Mesenchymal stem cell (in vitro differentiated cells and primary cell): ENCODE measurements around the gene MLN.

Experiments
- DNase-seq: peaks from one replicate; pipeline ENCODE4 v3.0.0-alpha.2; 2013
- H2AFZ ChIP-seq: one replicate; pipeline ENCODE4 v1.6.1; 2013; ENCODE audit warnings: low read depth, mild to moderate bottlenecking, control low read depth, inconsistent platforms, low read length, moderate library complexity
- H2AK5ac ChIP-seq: 2 replicates; pipeline ENCODE4 v1.6.1; 2013; ENCODE audit warnings: low read length, moderate library complexity, mild to moderate bottlenecking, inconsistent platforms; ENCODE audit not compliant: severe bottlenecking
- H2BK120ac ChIP-seq: one replicate; pipeline ENCODE4 v1.6.1; 2013; ENCODE audit warnings: low read depth, mild to moderate bottlenecking, inconsistent platforms, low read length, moderate library complexity
- H2BK12ac ChIP-seq, 2 experiments: one replicate each; pipeline ENCODE4 v1.6.1; 2013; ENCODE audit warnings: inconsistent platforms in 2 of 2, low read length in 2 of 2, mild to moderate bottlenecking in 2 of 2, moderate library complexity in 2 of 2, control low read depth in 1 of 2
- H2BK15ac ChIP-seq: one replicate; pipeline ENCODE4 v1.6.1; 2013; ENCODE audit warnings: mild to moderate bottlenecking, low read depth, inconsistent platforms; ENCODE audit not compliant: poor library complexity, severe bottlenecking
- H2BK5ac ChIP-seq: 2 replicates; pipeline ENCODE4 v1.6.1; 2013; ENCODE audit warnings: low read depth, mild to moderate bottlenecking, low read length, control low read depth, inconsistent platforms; ENCODE audit not compliant: poor library complexity, severe bottlenecking
- H3K14ac ChIP-seq, 2 experiments: one replicate each; pipeline ENCODE4 v1.6.1; 2013; ENCODE audit warnings: inconsistent platforms in 2 of 2, low read length in 2 of 2, control low read depth in 1 of 2, mild to moderate bottlenecking in 1 of 2, moderate library complexity in 1 of 2
- H3K18ac ChIP-seq, 2 experiments: one replicate each; pipeline ENCODE4 v1.6.1; 2013; ENCODE audit warnings: inconsistent platforms in 2 of 2, low read length in 2 of 2, control low read depth in 1 of 2, low read depth in 1 of 2, mild to moderate bottlenecking in 1 of 2
- H3K23ac ChIP-seq, 2 experiments: one replicate each; pipeline ENCODE4 v1.6.1; 2013; ENCODE audit warnings: inconsistent platforms in 2 of 2, low read length in 2 of 2, mild to moderate bottlenecking in 2 of 2, moderate library complexity in 2 of 2, control low read depth in 1 of 2
- H3K27ac ChIP-seq: 2 replicates; pipeline ENCODE4 v1.5.1; 2013; ENCODE audit warnings: mild to moderate bottlenecking, moderate library complexity, low read length, control low read depth, inconsistent platforms; ENCODE audit not compliant: poor library complexity, severe bottlenecking
- H3K27me3 ChIP-seq, 2 experiments: 2 replicates each; pipeline versions ENCODE4 v1.6.1 to v1.7.0; 2013; ENCODE audit warnings: low read length in 2 of 2, mild to moderate bottlenecking in 2 of 2, moderate library complexity in 2 of 2, control low read depth in 1 of 2, inconsistent platforms in 1 of 2; ENCODE audit not compliant: control insufficient read depth in 1 of 2, insufficient read depth in 1 of 2
- H3K36me3 ChIP-seq, 2 experiments: 2 replicates each; pipeline versions ENCODE4 v1.6.1 to v1.7.0; 2013; ENCODE audit warnings: low read length in 2 of 2, control low read depth in 1 of 2, inconsistent platforms in 1 of 2, low read depth in 1 of 2, mild to moderate bottlenecking in 1 of 2; ENCODE audit not compliant: insufficient read depth in 2 of 2, control insufficient read depth in 1 of 2
- H3K4ac ChIP-seq, 2 experiments: one replicate each; pipeline ENCODE4 v1.6.1; 2013; ENCODE audit warnings: inconsistent platforms in 2 of 2, low read length in 2 of 2, mild to moderate bottlenecking in 2 of 2, moderate library complexity in 2 of 2, control low read depth in 1 of 2, low read depth in 1 of 2
- H3K4me1 ChIP-seq: 2 replicates; pipeline ENCODE4 v1.6.1; 2013; ENCODE audit warnings: low read depth, low read length, control low read depth; ENCODE audit not compliant: control insufficient read depth, insufficient read depth
- H3K4me2 ChIP-seq: 2 replicates; pipeline ENCODE4 v1.6.1; 2013; ENCODE audit warnings: low read length, mild to moderate bottlenecking, inconsistent platforms; ENCODE audit not compliant: poor library complexity, severe bottlenecking
- H3K4me3 ChIP-seq, 2 experiments: 2 replicates each; pipeline versions ENCODE4 v1.5.1 to v1.7.0; 2013; ENCODE audit warnings: low read length in 2 of 2, mild to moderate bottlenecking in 2 of 2, control low read depth in 1 of 2, low read depth in 1 of 2; ENCODE audit not compliant: insufficient read depth in 1 of 2
- H3K79me1 ChIP-seq: replicated peaks from 2 replicates; pipeline ENCODE4 v1.6.1; 2013; ENCODE audit warnings: mild to moderate bottlenecking, control low read depth, low read length, inconsistent platforms; ENCODE audit not compliant: poor library complexity, severe bottlenecking
- H3K9ac ChIP-seq: 2 replicates; pipeline ENCODE4 v1.7.0; 2013; ENCODE audit warnings: mild to moderate bottlenecking, low read length, moderate library complexity
- H3K9me3 ChIP-seq: 2 replicates; pipeline ENCODE4 v1.7.0; 2013; ENCODE audit warnings: mild to moderate bottlenecking, low read length; ENCODE audit not compliant: control insufficient read depth
- H4K8ac ChIP-seq: one replicate; pipeline ENCODE4 v1.6.1; 2013; ENCODE audit warnings: inconsistent platforms, mild to moderate bottlenecking, low read length, moderate library complexity
- H4K91ac ChIP-seq: one replicate; pipeline ENCODE4 v1.6.1; 2013; ENCODE audit warnings: mild to moderate bottlenecking, low read length, inconsistent platforms
- WGBS: methylation state at CpG from one replicate; pipeline ENCODE4 v1.1.7; 2013; ENCODE audit warnings: mixed read lengths; 5-methylcytosine and 5-hydroxymethylcytosine counted together

Gene MLN

DNA sequence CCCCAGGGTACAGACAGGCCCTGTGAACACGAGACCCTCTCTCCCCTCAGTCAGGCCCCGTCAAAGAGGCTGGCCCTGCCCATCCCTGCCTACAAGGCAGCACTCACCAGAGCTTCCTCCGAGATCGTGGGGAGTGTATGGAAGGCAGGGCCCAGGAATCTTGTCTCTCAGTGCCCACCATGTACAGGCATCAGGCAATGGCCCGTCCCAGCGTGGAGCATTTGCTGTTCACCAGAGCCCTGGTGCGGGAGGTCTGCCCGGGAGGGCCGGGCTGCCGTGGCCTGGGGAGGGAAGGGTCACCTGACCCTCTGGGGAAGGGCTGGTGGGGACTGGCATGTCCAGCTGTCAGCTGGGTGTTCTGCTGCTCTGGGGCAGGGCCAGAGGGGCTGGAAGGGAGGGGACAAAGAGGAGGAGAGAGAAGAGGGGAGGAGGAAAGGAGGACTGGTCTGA is 57.1 kb downstream of the MLN start, which contains the start of gene IP6K3:
Gene IP6K3 (minus strand): TSS at position 255 of the 450 bp plus-strand sequence. CDS start 11,429 bp downstream, outside the sequence.
- H3K14ac ChIP-seq: peak within 1 kb of the TSS in 1 of 2 experiments; percentile 97
- H2BK5ac ChIP-seq: peak within 1 kb of the TSS; percentile 89
- H2BK15ac ChIP-seq: peak within 1 kb of the TSS; percentile 96
- peak within 1 kb of the TSS in 1 of 2 experiments; percentile 40 for H3K4me3 ChIP-seq
- DNase-seq: peak; percentile 55
- H2AK5ac ChIP-seq: peak within 1 kb of the TSS; percentile 91
- H3K4ac ChIP-seq: peak within 1 kb of the TSS; percentile 80 to 89
- H3K9ac ChIP-seq: no peak within 1 kb of the TSS
- peak within 1 kb of the TSS; percentile 59 for H3K4me2 ChIP-seq
- H4K91ac ChIP-seq: peak within 1 kb of the TSS; percentile 99
- H3K27me3 ChIP-seq: peaks cover 0 to 81% of the 10 kb centered on the region in 2 experiments
- no peaks in the 10 kb centered on the region for H3K9me3 ChIP-seq
- peak within 1 kb of the TSS; percentile 86 for H2BK120ac ChIP-seq
- peak within 1 kb of the TSS; percentile 72 for H2AFZ ChIP-seq
- H4K8ac ChIP-seq: peak within 1 kb of the TSS; percentile 98
- peak within 1 kb of the TSS; percentile 81 to 99 for H3K18ac ChIP-seq
- H3K23ac ChIP-seq: no peak within 1 kb of the TSS
- H2BK12ac ChIP-seq: peak within 1 kb of the TSS; percentile 91 to 95
- H3K79me1 ChIP-seq: peaks cover 8% of the 10 kb centered on the region
- peaks cover 54% of the 10 kb centered on the region for H3K4me1 ChIP-seq
- 16% methylated on average over 9 of the region's 10 CpGs for WGBS
- peak within 1 kb of the TSS; percentile 97 for H3K27ac ChIP-seq
- peaks cover 0 to 8% of the 10 kb centered on the region in 2 experiments for H3K36me3 ChIP-seq

DNA sequence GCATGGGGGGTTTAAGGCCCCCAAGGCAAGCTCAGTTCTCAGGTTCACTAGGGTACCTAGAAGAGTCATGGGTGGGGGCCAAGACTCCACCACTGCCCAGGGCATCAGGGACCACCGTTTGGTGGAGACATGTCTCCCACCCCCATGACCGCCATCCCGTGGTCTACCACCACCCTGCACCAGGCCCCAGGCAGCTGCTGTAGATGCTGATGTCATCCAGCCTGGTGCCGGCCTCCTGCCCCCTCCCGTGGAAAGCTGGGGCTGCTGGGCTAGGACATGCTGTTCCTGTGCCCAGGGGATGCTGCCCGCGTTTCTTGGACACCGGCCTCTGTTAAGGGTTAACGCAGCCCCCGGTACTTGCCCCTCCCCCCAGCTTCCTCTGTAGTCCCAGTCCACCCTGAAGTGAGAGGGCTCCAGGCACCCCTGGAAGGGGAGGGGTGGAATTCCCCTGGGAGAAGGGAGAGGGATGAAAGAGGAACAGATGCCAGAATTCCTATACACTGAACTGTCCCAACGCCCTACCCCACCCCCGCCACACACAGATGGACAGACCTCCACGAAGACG is 57.7 kb downstream of the MLN start:
- peak overlapping the region; percentile 86 for H2BK120ac ChIP-seq
- H3K79me1 ChIP-seq: peaks cover 8% of the 10 kb centered on the region
- peak overlapping the region; percentile 97 for H3K27ac ChIP-seq
- no peaks in the 10 kb centered on the region for H3K9me3 ChIP-seq
- H3K36me3 ChIP-seq: peaks cover 0 to 10% of the 10 kb centered on the region in 2 experiments
- peak overlapping the region in 1 of 2 experiments; percentile 40 for H3K4me3 ChIP-seq
- no peak overlapping the region for H3K23ac ChIP-seq
- H3K9ac ChIP-seq: no peak overlapping the region
- H3K14ac ChIP-seq: peak overlapping the region in 1 of 2 experiments; percentile 97
- peak overlapping the region; percentile 81 to 99 for H3K18ac ChIP-seq
- peaks cover 0 to 82% of the 10 kb centered on the region in 2 experiments for H3K27me3 ChIP-seq
- 15% methylated on average over 7 of the region's 14 CpGs for WGBS
- H4K91ac ChIP-seq: peak overlapping the region; percentile 99
- peak overlapping the region; percentile 72 for H2AFZ ChIP-seq
- peak overlapping the region; percentile 91 to 95 for H2BK12ac ChIP-seq
- H2AK5ac ChIP-seq: peak overlapping the region; percentile 91
- peak overlapping the region; percentile 89 for H2BK5ac ChIP-seq
- H3K4ac ChIP-seq: peak overlapping the region; percentile 80 to 89
- peak overlapping the region; percentile 59 for H3K4me2 ChIP-seq
- DNase-seq: peak; percentile 85
- H3K4me1 ChIP-seq: peaks cover 49% of the 10 kb centered on the region
- H4K8ac ChIP-seq: peak overlapping the region; percentile 98
- peak overlapping the region; percentile 93 for H2BK15ac ChIP-seq

DNA sequence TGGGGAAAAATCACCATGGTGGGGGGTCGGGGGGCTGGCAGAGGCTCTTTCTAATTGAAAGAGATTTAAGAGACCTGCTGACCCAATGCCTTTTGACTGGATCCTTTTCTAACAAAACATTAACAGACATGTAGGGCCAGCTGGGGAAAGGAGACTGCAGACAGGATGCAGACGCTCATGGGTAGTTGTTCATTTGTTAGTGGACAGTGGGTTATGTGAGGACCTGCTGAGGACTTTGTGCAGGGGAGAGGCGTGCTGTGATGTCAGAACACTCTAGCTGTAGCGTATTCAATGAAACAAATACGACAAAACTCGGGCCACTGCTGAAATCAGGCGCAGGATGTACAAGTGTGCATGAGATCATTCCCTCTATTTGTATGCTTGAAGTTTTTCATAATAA is 58.3 kb downstream of the MLN start:
- H4K8ac ChIP-seq: peak overlapping the region; percentile 20
- H3K27ac ChIP-seq: peak overlapping the region; percentile 97
- H2AFZ ChIP-seq: no peak overlapping the region
- H2BK5ac ChIP-seq: peak overlapping the region; percentile 89
- no peak overlapping the region for H3K4me3 ChIP-seq
- H3K18ac ChIP-seq: peak overlapping the region; percentile 79 to 81
- no peak overlapping the region for H3K9ac ChIP-seq
- H2AK5ac ChIP-seq: peak overlapping the region; percentile 81
- no peaks in the 10 kb centered on the region for H3K9me3 ChIP-seq
- H3K4me1 ChIP-seq: peaks cover 44% of the 10 kb centered on the region
- peaks cover 0 to 83% of the 10 kb centered on the region in 2 experiments for H3K27me3 ChIP-seq
- H3K23ac ChIP-seq: no peak overlapping the region
- H3K36me3 ChIP-seq: peaks cover 0 to 14% of the 10 kb centered on the region in 2 experiments
- H2BK120ac ChIP-seq: peak overlapping the region; percentile 86
- peaks cover 8% of the 10 kb centered on the region for H3K79me1 ChIP-seq
- H3K4ac ChIP-seq: peak overlapping the region in 1 of 2 experiments; percentile 88
- WGBS: 45% methylated on average over 6 of the region's 7 CpGs
- H2BK15ac ChIP-seq: no peak overlapping the region
- peak; percentile 77 for DNase-seq
- H3K14ac ChIP-seq: no peak overlapping the region
- H2BK12ac ChIP-seq: peak overlapping the region; percentile 87 to 91
- H4K91ac ChIP-seq: peak overlapping the region; percentile 91
- H3K4me2 ChIP-seq: peak overlapping the region; percentile 59

GRCh38 chr6:33744895-33745546 is 58.8 kb downstream of the MLN start:
- Histone ChIP-seq H3K36me3 (peaks cover 0 to 19% of the 10 kb centered on the region in 2 experiments), H2BK120ac (peak overlapping the region; percentile 78), H3K18ac (peak overlapping the region; percentile 79 to 81), H2BK5ac (peak overlapping the region; percentile 88), H3K79me1 (peaks cover 13% of the 10 kb centered on the region), H3K9me3 (no peaks in the 10 kb centered on the region), H2BK12ac (peak overlapping the region; percentile 14 to 87), H3K9ac (no peak overlapping the region), H2BK15ac (peak overlapping the region; percentile 15), H3K14ac (peak overlapping the region in 1 of 2 experiments; percentile 73), H3K4me3 (no peak overlapping the region), H3K4ac (peak overlapping the region; percentile 10 to 88), H3K23ac (no peak overlapping the region), H2AFZ (no peak overlapping the region), H3K4me1 (peaks cover 46% of the 10 kb centered on the region), H3K27ac (peak overlapping the region; percentile 97), H4K8ac (peak overlapping the region; percentile 52), H3K27me3 (peaks cover 0 to 83% of the 10 kb centered on the region in 2 experiments), H4K91ac (peak overlapping the region; percentile 91), H2AK5ac (peak overlapping the region; percentile 81), H3K4me2 (peak overlapping the region; percentile 59)
- peak; percentile 52 for DNase-seq
- 24% methylated on average over 12 of the region's 13 CpGs for WGBS
